Activated naive CD4-positive, alpha-beta T cell treated with anti-CD3 and anti-CD28 coated beads, Interleukin-2, amount 10 ng/mL, durations not matched to agents 7 days and 5 days (primary cell): Measurements from ENCODE around the gene ETV7.

Experiments used
- CTCF ChIA-PET: fragments of 350-600 bp; sonication (Branson Sonifier 250); formaldehyde crosslinking; loops from one replicate; lab custom pipeline; 2021; ENCODE audit warnings: antibody characterized with exemption; lab: Charles Lee
- DNase-seq: peaks from one replicate; pipeline ENCODE4 v3.0.0-alpha.2; 2020
- H3K27ac Mint-ChIP-seq: one replicate; pipeline ENCODE4 v1.8.0; 2021; ENCODE audit warnings: mild to moderate bottlenecking, moderate library complexity, mixed read lengths
- H3K27me3 Mint-ChIP-seq: one replicate; pipeline ENCODE4 v1.8.0; 2021; ENCODE audit warnings: mild to moderate bottlenecking, mixed read lengths
- H3K36me3 Mint-ChIP-seq: one replicate; pipeline ENCODE4 v1.8.0; 2021; ENCODE audit warnings: mixed read lengths
- H3K4me1 Mint-ChIP-seq: one replicate; pipeline ENCODE4 v1.8.0; 2021; ENCODE audit warnings: mixed read lengths
- H3K4me3 Mint-ChIP-seq: one replicate; pipeline ENCODE4 v1.8.0; 2021; ENCODE audit warnings: mild to moderate bottlenecking, moderate library complexity, mixed read lengths
- H3K9me3 Mint-ChIP-seq: one replicate; pipeline ENCODE4 v1.8.0; 2021; ENCODE audit warnings: mixed read lengths

The ETV7 gene

GRCh38 chr6:36377594-36377993 lies 9.9 kb downstream of the ETV7 start:
- Mint-ChIP-seq H3K36me3 (peaks cover 5% of the 10 kb centered on the region), H3K4me1 (no peaks in the 10 kb centered on the region), H3K4me3 (no peak overlapping the region), H3K9me3 (no peaks in the 10 kb centered on the region), H3K27me3 (no peaks in the 10 kb centered on the region), H3K27ac (no peak overlapping the region)
- no peak for DNase-seq
- CTCF ChIA-PET, result no interaction called here

GRCh38 chr6:36376742-36377141 lies 10.7 kb downstream of the ETV7 start:
- H3K9me3 Mint-ChIP-seq, result no peaks in the 10 kb centered on the region
- DNase-seq, result no peak
- H3K4me1 Mint-ChIP-seq, result no peaks in the 10 kb centered on the region
- no peak overlapping the region for H3K4me3 Mint-ChIP-seq
- no peak overlapping the region for H3K27ac Mint-ChIP-seq
- CTCF ChIA-PET, result no interaction called here
- H3K27me3 Mint-ChIP-seq, result peaks cover 4% of the 10 kb centered on the region
- H3K36me3 Mint-ChIP-seq, result peaks cover 5% of the 10 kb centered on the region

- no peak overlapping the region for H3K27ac Mint-ChIP-seq
- H3K4me3 Mint-ChIP-seq, result no peak overlapping the region
- H3K27me3 Mint-ChIP-seq, result peaks cover 4% of the 10 kb centered on the region
- H3K4me1 Mint-ChIP-seq, result no peaks in the 10 kb centered on the region
- CTCF ChIA-PET, result no interaction called here
- H3K9me3 Mint-ChIP-seq, result no peaks in the 10 kb centered on the region
- H3K36me3 Mint-ChIP-seq, result peaks cover 5% of the 10 kb centered on the region
- no peak for DNase-seq
These were observed 11.3 kb downstream of the ETV7 start for GRCh38 chr6:36376183-36376582.

DNA sequence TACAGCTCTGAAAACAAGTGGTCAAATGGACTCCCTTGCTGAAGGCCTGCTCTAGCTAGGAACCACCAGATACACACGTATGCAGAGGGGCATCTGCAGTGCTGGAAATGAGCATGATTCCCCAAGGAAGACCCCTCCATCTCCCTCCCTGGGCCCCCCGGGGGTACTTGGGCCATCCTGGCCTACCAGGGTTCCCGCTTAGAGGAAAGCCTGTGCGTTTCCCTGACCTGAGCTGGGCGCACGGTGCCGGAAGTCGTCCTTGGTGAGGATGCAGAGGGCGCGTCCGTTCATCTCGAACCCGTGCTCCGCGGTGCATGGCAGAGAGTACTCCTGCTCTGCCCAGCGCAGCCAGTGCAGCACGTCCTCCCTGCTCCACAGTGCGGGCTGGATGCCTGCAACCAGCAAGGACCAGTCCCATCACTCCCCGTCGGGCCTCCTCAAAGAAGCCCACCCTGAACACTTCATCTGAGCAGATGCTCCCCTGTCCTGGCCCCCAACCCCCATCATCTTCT lies 11.8 kb downstream of the ETV7 start:
- H3K4me3 Mint-ChIP-seq, result no peak overlapping the region
- CTCF ChIA-PET, result no interaction called here
- no peaks in the 10 kb centered on the region for H3K4me1 Mint-ChIP-seq
- peaks cover 4% of the 10 kb centered on the region for H3K27me3 Mint-ChIP-seq
- H3K9me3 Mint-ChIP-seq, result no peaks in the 10 kb centered on the region
- H3K27ac Mint-ChIP-seq, result no peak overlapping the region
- H3K36me3 Mint-ChIP-seq, result peaks cover 5% of the 10 kb centered on the region
- no peak for DNase-seq

GRCh38 chr6:36374972-36375371 lies 12.5 kb downstream of the ETV7 start:
- no peak for DNase-seq
- Mint-ChIP-seq H3K27me3 (peaks cover 4% of the 10 kb centered on the region), H3K36me3 (peaks cover 5% of the 10 kb centered on the region), H3K9me3 (no peaks in the 10 kb centered on the region), H3K27ac (no peak overlapping the region), H3K4me3 (no peak overlapping the region), H3K4me1 (no peaks in the 10 kb centered on the region)
- CTCF ChIA-PET, result interaction anchor here (0.9 to 1.4 kb wide), 2 partner anchors 8 to 17 kb away, joined by 3 read pairs; no protein-coding TSS in a partner anchor

DNA sequence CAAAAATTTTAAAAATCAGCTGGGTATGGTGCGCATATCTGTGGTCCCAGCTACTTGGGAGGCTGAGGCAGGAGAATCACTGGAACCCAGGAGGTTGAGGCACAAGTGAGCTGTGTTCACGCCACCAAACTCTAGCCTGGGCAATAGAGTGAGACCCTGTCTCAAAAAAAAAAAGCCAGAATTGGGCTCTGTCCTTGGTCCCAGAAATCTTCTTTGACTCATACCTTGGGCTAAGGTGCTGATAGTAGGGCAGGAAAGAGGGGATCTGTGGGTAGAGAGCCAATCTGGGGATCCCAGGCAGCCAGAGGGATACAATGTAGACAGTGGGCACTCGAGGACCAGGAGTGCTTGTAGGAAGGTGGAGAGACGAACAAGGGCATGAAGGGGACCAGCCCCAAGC lies 13.3 kb downstream of the ETV7 start:
- Mint-ChIP-seq H3K27ac (no peak overlapping the region), H3K36me3 (peaks cover 5% of the 10 kb centered on the region), H3K4me3 (no peak overlapping the region), H3K4me1 (no peaks in the 10 kb centered on the region), H3K27me3 (peaks cover 4% of the 10 kb centered on the region), H3K9me3 (no peaks in the 10 kb centered on the region)
- CTCF ChIA-PET, result interaction anchor here (0.9 to 1.4 kb wide), 2 partner anchors 9 to 16 kb away, joined by 3 read pairs; no protein-coding TSS in a partner anchor
- DNase-seq, result no peak

- H3K36me3 Mint-ChIP-seq, result peaks cover 5% of the 10 kb centered on the region
- no peaks in the 10 kb centered on the region for H3K9me3 Mint-ChIP-seq
- no peak overlapping the region for H3K4me3 Mint-ChIP-seq
- H3K4me1 Mint-ChIP-seq, result no peaks in the 10 kb centered on the region
- peaks cover 4% of the 10 kb centered on the region for H3K27me3 Mint-ChIP-seq
- H3K27ac Mint-ChIP-seq, result no peak overlapping the region
- CTCF ChIA-PET, result interaction anchor here (1.1 to 1.4 kb wide), 2 partner anchors 10 to 13 kb away, joined by 3 read pairs; no protein-coding TSS in a partner anchor
- no peak for DNase-seq
These were observed 14.0 kb downstream of the ETV7 start for GRCh38 chr6:36373368-36374019.

GRCh38 chr6:36372088-36372487 lies 15.4 kb downstream of the ETV7 start:
- H3K36me3 Mint-ChIP-seq, result peaks cover 5% of the 10 kb centered on the region
- CTCF ChIA-PET, result interaction anchor here (1.0 kb wide), 1 partner anchor 10 kb away, joined by 4 read pairs; no protein-coding TSS in a partner anchor
- no peak overlapping the region for H3K27ac Mint-ChIP-seq
- H3K9me3 Mint-ChIP-seq, result no peaks in the 10 kb centered on the region
- DNase-seq, result no peak
- peaks cover 4% of the 10 kb centered on the region for H3K27me3 Mint-ChIP-seq
- H3K4me1 Mint-ChIP-seq, result no peaks in the 10 kb centered on the region
- no peak overlapping the region for H3K4me3 Mint-ChIP-seq

DNA sequence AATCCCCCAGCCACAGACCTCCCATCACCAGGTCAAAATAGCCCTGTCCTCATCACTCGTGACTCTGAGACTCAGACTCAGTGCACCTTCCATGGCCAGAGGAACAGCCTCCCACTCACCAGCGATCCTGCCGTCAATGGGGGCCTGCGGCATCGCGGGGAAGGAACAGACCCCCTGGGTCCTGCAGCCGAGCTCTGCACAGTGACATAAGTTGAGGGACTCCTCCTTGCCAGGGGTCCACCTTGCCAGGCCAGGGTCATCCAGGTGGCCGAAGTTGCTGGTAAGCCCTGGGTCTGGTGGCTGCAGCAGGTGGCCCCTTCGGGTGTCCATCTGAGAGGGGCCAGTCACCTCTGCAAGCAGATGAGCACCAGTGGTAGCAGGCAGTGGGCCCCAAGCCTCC lies 16.3 kb downstream of the ETV7 start:
- no peak for DNase-seq
- CTCF ChIA-PET, result interaction anchor here (1.0 kb wide), 1 partner anchor 11 kb away, joined by 4 read pairs; no protein-coding TSS in a partner anchor
- peaks cover 5% of the 10 kb centered on the region for H3K36me3 Mint-ChIP-seq
- no peaks in the 10 kb centered on the region for H3K9me3 Mint-ChIP-seq
- no peak overlapping the region for H3K4me3 Mint-ChIP-seq
- no peaks in the 10 kb centered on the region for H3K4me1 Mint-ChIP-seq
- no peak overlapping the region for H3K27ac Mint-ChIP-seq
- H3K27me3 Mint-ChIP-seq, result peaks cover 4% of the 10 kb centered on the region

DNA sequence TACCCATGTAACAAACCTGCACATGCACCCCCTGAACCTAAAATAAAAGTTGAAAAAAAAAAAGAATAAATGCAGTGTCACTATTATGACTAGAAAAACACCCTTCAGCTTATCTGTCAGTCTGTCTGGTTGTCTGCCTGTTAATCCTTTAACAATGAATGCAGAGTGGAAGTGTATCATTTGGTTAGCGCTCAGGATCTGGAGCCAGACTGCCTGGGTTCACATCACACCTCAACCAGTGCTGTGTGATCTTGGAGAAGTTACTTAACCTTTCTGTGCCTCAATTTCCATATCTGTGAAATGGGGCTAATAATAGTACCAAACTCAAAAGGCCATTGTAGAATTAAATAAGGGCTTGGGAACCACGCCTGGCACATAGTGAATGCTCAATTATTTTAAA lies 16.8 kb downstream of the ETV7 start:
- Mint-ChIP-seq H3K9me3 (no peaks in the 10 kb centered on the region), H3K27me3 (peaks cover 4% of the 10 kb centered on the region), H3K4me3 (no peak overlapping the region), H3K27ac (no peak overlapping the region), H3K36me3 (peaks cover 5% of the 10 kb centered on the region), H3K4me1 (no peaks in the 10 kb centered on the region)
- DNase-seq, result no peak
- CTCF ChIA-PET, result interaction anchor here (0.7 kb wide), 1 partner anchor 24 kb away, joined by 4 read pairs; no protein-coding TSS in a partner anchor

GRCh38 chr6:36368921-36369865 lies 18.3 kb downstream of the ETV7 start:
- H3K27ac Mint-ChIP-seq, result no peak overlapping the region
- no peak overlapping the region for H3K4me3 Mint-ChIP-seq
- peaks cover 3% of the 10 kb centered on the region for H3K36me3 Mint-ChIP-seq
- DNase-seq, result no peak
- CTCF ChIA-PET, result interaction anchor here (0.9 to 1.7 kb wide), 2 partner anchors 10 to 25 kb away, joined by 3 to 9 read pairs; no protein-coding TSS in a partner anchor
- H3K27me3 Mint-ChIP-seq, result peaks cover 4% of the 10 kb centered on the region
- no peaks in the 10 kb centered on the region for H3K9me3 Mint-ChIP-seq
- H3K4me1 Mint-ChIP-seq, result no peaks in the 10 kb centered on the region

DNA sequence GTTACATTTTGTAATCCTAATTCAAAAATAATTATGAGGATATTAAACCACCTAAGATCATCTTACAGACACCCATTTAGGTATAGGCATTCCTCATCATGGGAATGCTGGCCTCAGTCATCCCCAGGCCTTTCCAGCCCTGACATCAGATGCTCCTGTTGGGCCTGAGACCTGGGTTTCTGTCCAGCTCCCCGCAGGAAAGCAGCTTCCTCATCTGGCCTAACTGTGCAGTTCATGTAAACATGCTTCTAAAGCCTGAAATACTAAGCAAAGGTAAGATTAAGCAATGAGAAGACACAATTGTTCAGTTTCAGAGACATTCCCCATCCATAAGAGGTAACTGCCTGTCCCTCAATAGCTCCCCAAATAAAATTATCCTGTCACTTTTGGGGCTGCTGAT lies 19.0 kb downstream of the ETV7 start:
- CTCF ChIA-PET, result interaction anchor here (1.7 kb wide), 1 partner anchor 9 kb away, joined by 9 read pairs; no protein-coding TSS in a partner anchor
- no peak overlapping the region for H3K27ac Mint-ChIP-seq
- H3K27me3 Mint-ChIP-seq, result peaks cover 4% of the 10 kb centered on the region

DNA sequence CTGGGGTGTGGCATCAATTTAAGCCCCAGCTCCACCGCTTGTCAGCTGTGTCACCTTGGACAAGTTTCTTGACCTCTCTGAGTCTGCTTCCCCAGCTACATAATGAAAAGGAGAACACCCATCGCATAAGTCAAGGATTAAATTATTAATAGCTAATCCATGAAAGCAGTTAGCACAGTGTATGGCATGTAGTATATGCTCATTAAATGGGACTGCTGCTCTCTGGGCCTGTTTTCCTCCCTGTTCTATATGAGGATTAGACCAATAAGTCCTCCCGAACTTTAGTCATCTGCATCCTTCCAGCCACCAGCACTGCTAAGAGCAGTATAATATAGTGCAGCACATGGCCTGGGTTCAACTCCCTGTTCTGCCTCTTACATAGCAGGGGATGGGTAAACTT lies 19.7 kb downstream of the ETV7 start:
- Mint-ChIP-seq H3K4me1 (no peaks in the 10 kb centered on the region), H3K9me3 (no peaks in the 10 kb centered on the region), H3K27ac (no peak overlapping the region), H3K36me3 (no peaks in the 10 kb centered on the region), H3K27me3 (peaks cover 4% of the 10 kb centered on the region), H3K4me3 (no peak overlapping the region)
- DNase-seq, result no peak
- CTCF ChIA-PET, result interaction anchor here (1.7 kb wide), 1 partner anchor 8 kb away, joined by 9 read pairs; no protein-coding TSS in a partner anchor

More for the DNA sequence above, 19.0 kb downstream of the ETV7 start:
- no peak for DNase-seq
- Mint-ChIP-seq H3K4me1 (no peaks in the 10 kb centered on the region), H3K4me3 (no peak overlapping the region), H3K36me3 (peaks cover 3% of the 10 kb centered on the region), H3K9me3 (no peaks in the 10 kb centered on the region)
